ENCODE measurements around the gene FGFRL1.

GRCh38 chr4:1045193-1045594 lies 33.8 kb downstream of the FGFRL1 start:
- TF ChIP-seq CTCF (conservative IDR thresholded peaks at IDR 0.05) = no peak
- no peak for TF ChIP-seq EZH2 (IDR thresholded peaks at IDR 0.05; ENCODE audit: low read depth)
